Measurements from ENCODE around the gene MRPS2. TPM values are rescaled to one million over a fixed set of nuclear protein-coding genes. Genes with fewer than 3 reads are reported as not detected.
A peak's percentile ranks its signal among the peaks of the same experiment; 100 is the strongest.

Gene MRPS2
- total and polyA plus RNA-seq, 9 of the 15 experiments (the other 6 are each of a cell fraction or from before 2014, with no cell fraction given) = 8.0 to 167 (median 81.3) TPM

GRCh38 chr9:135502873-135503321 lies 2.4 kb downstream of the MRPS2 start:
- no peak for FAIRE-seq
- BruUV-seq (replicated peaks) = no TSS peak
- Histone ChIP-seq H3K9me3 (replicated peaks; ENCODE audit: control insufficient read depth, insufficient read depth, low read depth, low read length) (no peaks in the 10 kb centered on the region), H3K4me2 (ENCODE audit: insufficient read depth, low read length) (no peak overlapping the region), H3K36me3 (ENCODE audit: control insufficient read depth, insufficient read depth, low read length) (peaks cover 42% of the 10 kb centered on the region), H4K20me1 (replicated peaks; ENCODE audit: control insufficient read depth, insufficient read depth, low read length) (peaks cover 21% of the 10 kb centered on the region), H3K27me3 (ENCODE audit: control insufficient read depth in 2 of 2, insufficient read depth in 2 of 2, low read length in 2 of 2) (no peaks in the 10 kb centered on the region), H3K79me2 (ENCODE audit: control insufficient read depth, insufficient read depth, low read length) (peaks cover 41% of the 10 kb centered on the region), H3K9ac (ENCODE audit: insufficient read depth in 1 of 2, low read depth in 2 of 2, low read length in 2 of 2) (peak overlapping the region in 1 of 2 experiments; percentile 37; a peak in 1 of 4 replicates), H3K9me1 (ENCODE audit: control insufficient read depth, insufficient read depth, low read length) (no peaks in the 10 kb centered on the region), H3K27ac (ENCODE audit: extremely low read depth, low read depth, low read length) (no peak overlapping the region), H3K4me1 (replicated peaks in 1 of 2; ENCODE audit: control insufficient read depth in 2 of 2, insufficient read depth in 2 of 2, low read length in 2 of 2) (peaks cover 26 to 89% of the 10 kb centered on the region in 2 experiments), H2AFZ (ENCODE audit: low read depth, low read length) (no peak overlapping the region), H3K4me3 (no peak overlapping the region)
- ChIA-PET CTCF (ENCODE audit: low intra/inter-chr PET ratio) (no interaction called here), POLR2A (interaction anchor here (1.0 kb wide), 1 partner anchor 56 kb away, joined by 3 read pairs; no protein-coding TSS in a partner anchor)
- WGBS (ENCODE audit: insufficient coverage, low coverage, missing lambda C conversion rate) = 85% methylated on average over 16 of the region's 16 CpGs
- DNase-seq (ENCODE audit: extremely low read depth in 1 of 4, low spot score in 3 of 4) = peak in 1 of 4 experiments; percentile 20
- ATAC-seq = no peak
- in situ Hi-C loops (cut with MboI) = no loop called here
- TF ChIP-seq SP1 (CRISPR knock-in tag; IDR thresholded peaks at IDR 0.05) = no peak
- peak; percentile 13; the same call in 1 of the 2 replicates for TF ChIP-seq RBFOX2 (IDR thresholded peaks at IDR 0.05; ENCODE audit: low read depth, low read length)
- intact Hi-C loops (cut with micrococcal nuclease) = no loop called here

- Histone ChIP-seq H3K27ac (ENCODE audit: extremely low read depth, low read depth, low read length) (no peak overlapping the region), H3K9me3 (replicated peaks; ENCODE audit: control insufficient read depth, insufficient read depth, low read depth, low read length) (no peaks in the 10 kb centered on the region), H3K36me3 (ENCODE audit: control insufficient read depth, insufficient read depth, low read length) (peaks cover 42% of the 10 kb centered on the region), H3K4me3 (no peak overlapping the region), H3K27me3 (ENCODE audit: control insufficient read depth in 2 of 2, insufficient read depth in 2 of 2, low read length in 2 of 2) (no peaks in the 10 kb centered on the region), H3K79me2 (ENCODE audit: control insufficient read depth, insufficient read depth, low read length) (peaks cover 41% of the 10 kb centered on the region), H3K9me1 (ENCODE audit: control insufficient read depth, insufficient read depth, low read length) (no peaks in the 10 kb centered on the region), H2AFZ (ENCODE audit: low read depth, low read length) (no peak overlapping the region), H4K20me1 (replicated peaks; ENCODE audit: control insufficient read depth, insufficient read depth, low read length) (peaks cover 21% of the 10 kb centered on the region), H3K4me1 (replicated peaks in 1 of 2; ENCODE audit: control insufficient read depth in 2 of 2, insufficient read depth in 2 of 2, low read length in 2 of 2) (peaks cover 26 to 90% of the 10 kb centered on the region in 2 experiments), H3K4me2 (ENCODE audit: insufficient read depth, low read length) (no peak overlapping the region), H3K9ac (ENCODE audit: insufficient read depth in 1 of 2, low read depth in 2 of 2, low read length in 2 of 2) (no peak overlapping the region; a peak in 1 of 4 replicates)
- CTCF ChIA-PET (ENCODE audit: low intra/inter-chr PET ratio) = no interaction called here
- in situ Hi-C loops (cut with MboI) (no loop called here), intact Hi-C loops (cut with micrococcal nuclease) (no loop called here)
- POLR2A ChIA-PET = interaction anchor here (1.0 to 1.2 kb wide), 2 partner anchors 14 to 56 kb away, joined by 3 read pairs; no protein-coding TSS in a partner anchor
- DNase-seq (ENCODE audit: extremely low read depth in 1 of 4, low spot score in 3 of 4) = no peak
- 88% methylated on average over 41 of the region's 41 CpGs for WGBS (ENCODE audit: insufficient coverage, low coverage, missing lambda C conversion rate)
- no peak for ATAC-seq
- no peak for FAIRE-seq
- BruUV-seq (replicated peaks) = no TSS peak
- TF ChIP-seq ZC3H11A (IDR thresholded peaks at IDR 0.05; ENCODE audit: low read depth, low read length) = no peak
- TF ChIP-seq MAFG (tag; conservative IDR thresholded peaks at IDR 0.05) = no peak
- 0 out of 2 replicates have a peak, but pooled peaks have one; percentile 38 for TF ChIP-seq ZNF143 (CRISPR knock-in tag; IDR thresholded peaks at IDR 0.05)
- no peak for TF ChIP-seq TEAD4 (IDR thresholded peaks at IDR 0.05; ENCODE audit: low read length)
- 0 out of 2 replicates have a peak, but pooled peaks have one; percentile 17 for TF ChIP-seq TEAD4 (CRISPR knock-in tag; IDR thresholded peaks at IDR 0.05; ENCODE audit: borderline replicate concordance)
- TF ChIP-seq RREB1 (CRISPR knock-in tag; IDR thresholded peaks at IDR 0.05) = no peak
- no peak for TF ChIP-seq ZNF408 (CRISPR knock-in tag; IDR thresholded peaks at IDR 0.05; ENCODE audit: low read depth)
These were observed 3.1 kb downstream of the MRPS2 start for GRCh38 chr9:135503371-135504261.
